HG02943 (cell line): ENCODE measurements around the gene LHX6.

Source experiments
- ATAC-seq: cut with Tn5 transposase; IDR thresholded peaks from one replicate; pipeline ENCODE4 v1.9.1; 2021; ENCODE audit warnings: mild to moderate bottlenecking, low read depth, moderate library complexity; ENCODE audit not compliant: unreplicated experiment

Gene LHX6

GRCh38 chr9:122239722-122240121 is 11.0 kb upstream of the LHX6 start:
- ATAC-seq, result no peak

- ATAC-seq, result no peak
Measured at GRCh38 chr9:122236681-122237080, 7.9 kb upstream of the LHX6 start.

- ATAC-seq, result no peak
Measured at GRCh38 chr9:122234022-122234748, 5.4 kb upstream of the LHX6 start.

DNA sequence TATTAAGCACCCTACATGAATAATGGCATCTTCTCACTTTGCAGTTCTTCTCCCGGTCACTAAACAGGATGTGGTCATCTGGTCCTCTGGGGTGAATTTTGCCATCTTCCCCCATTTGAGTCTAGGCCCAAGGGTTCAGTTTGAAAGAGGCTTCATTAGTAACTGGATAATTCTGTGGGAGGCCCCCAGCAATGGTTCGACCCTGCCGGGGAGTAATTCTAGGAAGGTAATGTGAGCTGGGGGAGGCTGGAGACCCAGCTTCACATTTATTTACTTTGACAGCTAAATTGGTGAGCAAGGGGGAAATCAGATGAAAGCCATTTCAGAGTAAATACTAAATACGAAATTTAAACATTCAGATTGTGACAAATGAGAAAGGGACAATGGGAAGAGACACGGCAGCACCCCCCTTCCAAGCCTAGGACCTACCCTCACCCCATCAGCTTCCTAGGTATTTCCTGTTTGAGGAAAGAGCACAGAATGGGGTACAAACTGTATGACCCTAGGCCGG is 4.1 kb upstream of the LHX6 start:
- no peak for ATAC-seq

- ATAC-seq, result no peak
Measured at GRCh38 chr9:122229485-122229837, 704 bp upstream of the LHX6 start.

DNA sequence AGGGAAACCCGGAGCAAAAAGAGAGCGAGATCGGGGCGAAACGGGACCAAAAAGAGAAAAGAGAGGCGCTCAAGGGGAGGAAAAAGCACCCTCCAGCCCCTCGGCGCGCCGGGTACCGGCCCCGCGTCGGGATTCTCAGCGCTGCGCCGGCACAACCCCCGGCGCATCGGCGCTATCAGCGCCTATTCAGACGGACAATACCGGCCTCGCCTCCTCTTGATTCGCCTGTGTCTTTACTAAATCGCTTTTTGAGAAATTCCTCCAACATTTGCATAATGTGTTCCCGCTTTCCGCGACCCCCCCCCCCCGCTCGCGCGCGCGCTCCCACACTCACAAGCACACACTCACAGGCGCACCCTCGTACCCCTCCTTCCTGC is 578 bp downstream of the LHX6 start:
- no peak for ATAC-seq

DNA sequence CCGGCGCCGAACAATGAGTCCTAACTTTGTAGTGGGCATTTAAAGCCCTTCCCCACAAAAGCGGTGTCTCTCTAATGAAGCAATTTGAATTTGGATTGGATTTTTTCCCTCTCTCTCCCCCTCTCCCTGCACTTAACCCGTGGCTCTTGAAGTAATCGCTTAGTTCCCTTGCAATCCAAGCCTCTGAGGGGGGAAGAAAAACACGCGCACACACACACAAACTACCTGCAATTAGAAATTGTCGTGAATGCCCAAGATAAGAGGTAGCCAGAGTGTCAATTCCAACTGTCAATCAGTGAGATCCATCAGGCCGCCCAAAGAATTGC is 1.2 kb downstream of the LHX6 start:
- no peak for ATAC-seq

GRCh38 chr9:122226758-122227574 is 1.8 kb downstream of the LHX6 start:
- ATAC-seq, result no peak

GRCh38 chr9:122226142-122226757 is 2.5 kb downstream of the LHX6 start:
- ATAC-seq, result no peak

DNA sequence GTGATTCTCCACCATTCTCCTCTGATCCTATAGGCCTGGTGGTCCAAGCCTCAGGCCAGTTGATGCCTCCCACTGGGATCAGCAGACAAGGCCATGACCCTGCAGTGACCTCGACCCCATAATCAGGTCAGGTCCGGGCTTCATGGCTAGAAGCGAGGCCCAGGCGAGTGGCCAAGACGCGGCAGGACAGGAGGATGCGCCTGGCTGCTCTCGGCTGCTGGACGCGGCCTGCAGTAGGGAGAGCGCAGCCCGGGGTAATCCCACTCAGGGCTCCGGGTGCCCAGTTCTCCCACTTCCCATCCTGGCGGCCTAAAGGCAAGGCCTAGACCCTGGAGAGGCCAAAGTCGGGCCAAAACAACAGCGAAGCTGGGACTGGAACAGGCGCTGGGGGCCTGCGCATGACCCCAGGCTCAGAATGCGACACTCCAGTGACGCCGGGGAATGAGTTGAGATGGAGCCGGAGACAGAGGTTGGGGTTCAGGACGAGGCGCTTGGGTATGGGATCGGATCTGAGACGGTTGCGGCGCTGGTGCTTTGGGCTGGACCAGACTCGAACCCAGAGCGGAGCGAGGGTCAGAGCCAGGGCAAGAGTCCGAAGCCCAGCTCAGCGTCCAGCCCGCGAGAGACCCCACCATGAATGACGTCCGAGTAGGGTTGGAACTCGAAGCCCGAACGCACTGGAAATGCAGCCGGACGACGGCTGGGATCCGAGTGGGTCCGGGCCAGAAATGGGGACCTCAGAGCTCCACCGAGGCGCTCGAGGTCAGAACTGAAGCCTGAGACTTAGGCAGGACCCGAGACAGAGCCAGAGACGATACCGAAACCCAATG is 3.2 kb downstream of the LHX6 start:
- ATAC-seq, result no peak

DNA sequence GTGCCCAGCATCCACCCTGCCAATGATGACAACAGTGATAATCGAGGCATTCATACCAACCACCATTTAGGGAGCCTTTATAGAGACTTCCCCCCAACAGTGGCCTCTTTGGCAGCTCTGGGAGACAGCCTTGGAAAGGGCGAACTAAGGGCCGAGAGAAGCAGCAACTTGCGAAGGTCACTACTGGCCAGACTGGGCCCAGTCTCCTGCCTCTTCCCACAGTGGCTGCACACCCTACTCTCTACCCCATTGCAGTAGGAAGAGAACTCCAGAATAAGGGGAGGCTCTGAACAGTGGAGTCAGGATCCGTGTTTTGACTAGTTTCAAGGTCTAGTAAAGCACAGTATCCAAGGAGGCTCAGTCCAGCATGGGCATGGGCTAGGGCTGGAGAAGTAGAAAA is 5.3 kb downstream of the LHX6 start:
- ATAC-seq, result no peak

GRCh38 chr9:122222791-122223190 is 6.0 kb downstream of the LHX6 start:
- ATAC-seq, result no peak

DNA sequence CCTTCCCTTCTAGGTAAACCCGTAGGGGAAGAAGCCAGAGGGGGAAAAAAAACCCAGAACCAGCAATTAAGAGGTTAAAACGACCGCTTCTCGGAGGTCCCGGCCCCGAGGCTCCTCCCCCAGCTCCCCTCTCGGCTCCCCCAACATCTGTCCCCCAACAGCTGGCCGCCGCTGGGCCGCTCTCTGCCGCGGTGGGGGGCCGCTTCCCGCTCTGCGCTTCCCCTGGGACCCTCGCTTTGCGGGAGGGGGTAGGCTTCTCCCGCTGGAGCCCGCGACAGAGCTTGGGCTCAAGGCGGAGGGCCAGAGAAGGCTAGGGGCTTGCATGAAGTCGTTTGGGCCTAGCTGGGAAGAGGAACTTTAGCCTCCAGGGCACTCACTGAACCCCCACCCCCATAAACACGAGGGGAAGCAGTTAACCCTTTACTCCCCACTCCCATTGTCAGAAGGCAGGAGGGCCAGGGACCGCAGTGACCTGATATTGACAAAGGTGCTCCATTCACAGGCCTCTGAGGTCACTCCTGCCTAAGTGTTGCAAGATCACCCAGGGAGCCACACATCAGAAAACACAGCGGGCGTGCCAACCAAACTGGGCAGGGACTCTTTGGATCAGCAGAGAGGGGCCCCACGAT is 7.5 kb downstream of the LHX6 start:
- no peak for ATAC-seq

- ATAC-seq, result no peak
Measured at GRCh38 chr9:122220673-122221182, 8.0 kb downstream of the LHX6 start.

- no peak for ATAC-seq
Measured at GRCh38 chr9:122219856-122220672, 8.7 kb downstream of the LHX6 start.

- ATAC-seq, result no peak
Measured at GRCh38 chr9:122218935-122219855, 9.6 kb downstream of the LHX6 start.

DNA sequence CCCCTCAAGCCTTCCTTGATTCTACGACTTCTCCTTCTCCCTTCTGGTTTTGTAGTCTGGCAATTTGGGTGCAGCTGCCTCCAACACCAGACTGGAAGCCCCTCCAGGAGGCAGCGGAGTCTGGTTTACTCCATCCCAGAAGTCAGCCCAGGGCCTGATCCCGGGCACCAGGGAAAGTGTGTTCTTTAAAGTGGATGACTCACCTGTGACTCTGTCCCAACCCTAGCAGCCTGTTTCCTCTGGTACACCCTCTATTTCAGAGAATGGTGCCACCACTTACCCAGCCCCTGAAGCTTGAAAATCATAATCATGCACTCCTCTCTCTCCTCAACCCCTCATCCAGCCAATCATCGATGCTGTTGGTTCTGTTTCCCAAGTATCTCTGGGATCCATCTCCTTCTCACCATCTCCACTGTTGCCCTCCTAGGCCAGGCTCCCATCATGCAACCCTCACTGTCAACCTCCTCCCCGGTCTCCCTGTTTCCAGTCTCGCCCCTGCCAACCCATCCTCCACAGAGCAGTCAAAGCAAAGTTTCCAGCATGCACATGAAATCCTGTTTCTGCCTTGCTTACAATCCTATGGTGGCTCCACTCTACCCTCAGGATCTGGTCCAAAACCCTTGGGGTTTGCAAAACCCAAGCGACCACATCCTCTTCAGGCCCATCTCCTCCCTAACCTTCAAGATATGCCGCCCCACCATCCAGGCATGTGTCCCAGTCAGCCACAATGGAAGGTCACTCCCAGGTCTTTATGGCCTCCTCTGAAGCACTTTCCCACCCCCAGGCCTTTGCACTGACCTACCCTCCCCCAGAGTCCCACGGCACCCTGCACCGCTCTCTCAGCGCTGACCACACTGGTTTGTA is 10.5 kb downstream of the LHX6 start:
- ATAC-seq, result no peak
